Endothelial cell of umbilical vein (primary cell): ENCODE data around the gene NADSYN1. TPM values are rescaled to one million over a fixed set of nuclear protein-coding genes. Genes with fewer than 3 reads are reported as not detected.

Experiments
- BruUV-seq: library from RNA; stranded (reverse); fragments of 400-500 nt; replicated peaks from 2 replicates; lab custom pipeline; 2021; lab: Mats Ljungman, UMichigan
- CTCF ChIA-PET: fragments of 300-600, 350-600 bp; sonication (Branson Sonifier 250); formaldehyde crosslinking; loops from one replicate; lab custom pipeline; 2021; ENCODE audit warnings: antibody characterized with exemption, inconsistent platforms; lab: Charles Lee
- POLR2A ChIA-PET: fragments of 300-600, 350-600 bp; sonication (Branson Sonifier 250); formaldehyde crosslinking; loops from one replicate; lab custom pipeline; 2021; ENCODE audit warnings: antibody characterized with exemption, inconsistent platforms; lab: Charles Lee
- DNase-seq: peaks from one replicate; pipeline ENCODE4 v3.0.0-alpha.2; 2011; ENCODE audit warnings: low read depth, low spot score
- FAIRE-seq: peaks from 2 replicates; lab custom pipeline; 2011; peaks lifted over from hg19 to GRCh38; lab: Jason Lieb, UNC
- H2AFZ ChIP-seq: 2 replicates; pipeline ENCODE4 v1.6.0; 2012; ENCODE audit warnings: low read depth, low read length, control low read depth, inconsistent platforms
- H3K27ac ChIP-seq: 2 replicates; pipeline ENCODE4 v1.5.1; 2011; ENCODE audit warnings: low read depth, mild to moderate bottlenecking, control low read depth, low read length, moderate library complexity; ENCODE audit not compliant: insufficient read depth
- H3K27me3 ChIP-seq, 2 experiments: 2 replicates each; pipeline versions ENCODE4 v1.6.0 to v1.6.1; 2011; ENCODE audit warnings: low read length in 2 of 2, mixed read lengths in 1 of 2; ENCODE audit not compliant: control insufficient read depth in 2 of 2, insufficient read depth in 2 of 2
- H3K36me3 ChIP-seq, 2 experiments: 2 replicates in 1 of 2; 3 replicates in 1 of 2; pipeline ENCODE4 v1.5.1; 2011; ENCODE audit warnings: low read length in 2 of 2, mild to moderate bottlenecking in 1 of 2, moderate library complexity in 1 of 2; ENCODE audit not compliant: control insufficient read depth in 2 of 2, insufficient read depth in 2 of 2; ENCODE audit errors: extremely low read depth in 1 of 2
- H3K4me1 ChIP-seq: 3 replicates; pipeline ENCODE4 v1.5.1; 2011; ENCODE audit warnings: mild to moderate bottlenecking, low read length; ENCODE audit not compliant: control insufficient read depth, insufficient read depth; ENCODE audit errors: extremely low read depth
- H3K4me2 ChIP-seq: 2 replicates; pipeline ENCODE4 v1.6.1; 2011; ENCODE audit warnings: low read length, control low read depth, mixed read lengths; ENCODE audit not compliant: insufficient read depth
- H3K4me3 ChIP-seq, 3 experiments: fragments of 200-600 bp in 1 of 3; sonication (generic), shearing (Covaris generic) in 1 of 3; replicated peaks in 1 of 3; 2 replicates each; pipeline ENCODE4 v1.5.1; 2011 to 2016; ENCODE audit warnings: control low read depth in 3 of 3, low read length in 3 of 3, mild to moderate bottlenecking in 2 of 3, inconsistent platforms in 1 of 3, low read depth in 1 of 3, moderate library complexity in 1 of 3; ENCODE audit not compliant: insufficient read depth in 1 of 3
- H3K79me2 ChIP-seq: 2 replicates; pipeline ENCODE4 v1.6.0; 2012; ENCODE audit warnings: low read length, inconsistent platforms; ENCODE audit not compliant: control insufficient read depth, insufficient read depth
- H3K9ac ChIP-seq: replicated peaks from 2 replicates; pipeline ENCODE3; 2011; ENCODE audit warnings: low read length, control low read depth; ENCODE audit not compliant: insufficient read depth; ENCODE audit errors: extremely low read depth
- H3K9me1 ChIP-seq: replicated peaks from 3 replicates; pipeline ENCODE4 v1.6.0; 2011; ENCODE audit warnings: mild to moderate bottlenecking, low read length; ENCODE audit not compliant: control insufficient read depth, insufficient read depth; ENCODE audit errors: extremely low read depth
- H3K9me3 ChIP-seq: replicated peaks from 2 replicates; pipeline ENCODE4 v1.5.1; 2012; ENCODE audit warnings: low read length, inconsistent platforms; ENCODE audit not compliant: control insufficient read depth, insufficient read depth
- H4K20me1 ChIP-seq: replicated peaks from 2 replicates; pipeline ENCODE3; 2011; ENCODE audit warnings: mild to moderate bottlenecking, low read length; ENCODE audit not compliant: control insufficient read depth, insufficient read depth; ENCODE audit errors: extremely low read depth
- EZH2 ChIP-seq: IDR thresholded peaks from 2 replicates; pipeline ENCODE4 v1.6.1; 2012; ENCODE audit warnings: borderline replicate concordance, low read depth, mild to moderate bottlenecking, moderate library complexity, low read length, inconsistent platforms; ENCODE audit not compliant: severe bottlenecking
- FOS ChIP-seq: IDR thresholded peaks from 2 replicates; pipeline ENCODE4 v1.6.1; 2011; ENCODE audit warnings: mild to moderate bottlenecking, low read length, moderate library complexity, borderline replicate concordance; ENCODE audit not compliant: insufficient read depth
- GATA2 ChIP-seq: IDR thresholded peaks from 2 replicates; pipeline ENCODE4 v1.7.0; 2011; ENCODE audit warnings: low read depth, mild to moderate bottlenecking, moderate library complexity, mixed read lengths, low read length; ENCODE audit not compliant: insufficient read length, insufficient read depth
- JUN ChIP-seq: IDR thresholded peaks from 2 replicates; pipeline ENCODE4 v1.6.1; 2011; ENCODE audit warnings: borderline replicate concordance, low read depth; ENCODE audit not compliant: insufficient read length, insufficient read depth
- MYC ChIP-seq: IDR thresholded peaks from one replicate; pipeline ENCODE4 v1.6.1; 2011; ENCODE audit warnings: mild to moderate bottlenecking, low read depth, low read length
- POLR2A ChIP-seq: IDR thresholded peaks from 2 replicates; pipeline ENCODE4 v1.6.1; 2012; ENCODE audit warnings: low read depth, mild to moderate bottlenecking, control low read depth, low read length
- POLR2AphosphoS5 ChIP-seq: IDR thresholded peaks from 2 replicates; pipeline ENCODE4 v1.6.1; 2012; ENCODE audit warnings: low read depth, mild to moderate bottlenecking, control low read depth, low read length, moderate library complexity; ENCODE audit not compliant: insufficient read depth
- dilution Hi-C: fragments of 300-500 bp; cut with MboI; formaldehyde crosslinking; loops from one replicate; pipeline ENCODE4 v1.15.0; 2019; ENCODE audit warnings: low sequenced_read_pairs; ENCODE audit not compliant: extremely low pct_ligation_motif_present
- intact Hi-C: fragments of 100-400 bp; cut with micrococcal nuclease; formaldehyde crosslinking; loops from one replicate; pipeline ENCODE4 v1.10.0; 2022
- polyA plus RNA-seq, 4 experiments: library from polyadenylated mRNA; depleted of rRNA in 3 of 4; stranded (reverse) in 3 of 4; unstranded in 1 of 4; fragments of >200 nt; gene quantifications; 2 replicates each; pipeline versions ENCODE4 v1.2.1 to v1.2.3, GENCODE V29; 2011 to 2012; ENCODE audit warnings: missing spikeins in 1 of 4
- total RNA-seq: library from RNA; stranded (reverse); gene quantifications from 2 replicates; pipeline ENCODE4 v1.2.3, GENCODE V29; 2021
- TF ChIP-seq, protein P1 (sequence below): IDR thresholded peaks from 2 replicates; pipeline ENCODE4 v1.6.1; 2011; ENCODE audit not compliant: insufficient read depth, insufficient read length
- TF ChIP-seq, protein P2 (sequence below), 2 donors: IDR thresholded peaks; 1 replicate in 1 of 2; 2 replicates in 1 of 2; pipeline ENCODE4 v1.5.1; 2011; ENCODE audit warnings: low read length in 2 of 2, mild to moderate bottlenecking in 2 of 2, moderate library complexity in 2 of 2, control low read depth in 1 of 2, inconsistent platforms in 1 of 2, low read depth in 1 of 2; ENCODE audit not compliant: insufficient read depth in 1 of 2; ENCODE audit errors: extremely low read depth in 1 of 2

Gene NADSYN1
- total and polyA plus RNA-seq, 2 donors (not counting 3 experiments of a cell fraction or from before 2014, with no cell fraction given), result 77.5 to 99.2 TPM

DNA sequence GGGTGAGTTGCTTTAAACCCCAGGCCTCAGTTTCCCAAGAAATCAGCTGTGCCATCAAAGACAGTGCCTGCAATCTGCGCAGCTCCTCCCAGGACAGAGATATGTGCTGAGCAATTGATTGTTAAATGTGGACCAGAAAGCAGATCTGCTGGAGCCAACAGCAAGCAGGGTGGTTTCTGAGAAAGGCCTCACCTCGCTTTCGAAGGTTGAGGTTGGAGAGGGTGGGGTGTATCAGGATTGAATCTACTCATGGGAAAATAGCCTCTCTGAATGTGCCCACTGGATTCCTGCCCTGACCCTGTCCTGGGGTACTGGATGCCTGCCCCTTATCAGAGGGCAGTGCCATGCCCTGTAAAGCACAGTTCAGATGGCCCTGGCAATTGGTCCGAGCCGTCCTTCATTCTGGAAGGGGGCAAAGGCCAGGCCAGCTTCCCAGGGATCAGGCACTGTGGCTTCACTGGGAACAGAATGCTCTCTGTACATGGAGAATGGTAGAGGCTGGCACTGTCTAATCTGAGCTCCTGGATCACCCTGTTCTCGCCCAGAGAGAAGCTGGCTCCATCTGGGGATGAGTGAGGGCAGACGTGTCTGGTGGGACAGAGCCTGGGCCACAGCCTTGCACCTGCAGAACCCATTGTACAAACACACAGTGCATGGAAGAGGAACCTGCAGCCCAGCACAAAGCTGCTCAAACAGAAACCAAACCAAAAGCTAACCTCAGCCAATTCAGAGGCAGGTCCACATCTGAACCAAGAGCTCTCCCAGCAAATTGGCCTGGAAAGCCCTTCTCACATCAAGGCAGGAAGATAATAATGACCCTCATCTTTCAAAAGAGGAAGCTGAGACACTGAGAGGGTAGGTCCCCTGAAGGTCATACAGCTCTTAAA, 20.0 kb upstream of the NADSYN1 start:
- dilution Hi-C loops (no loop called here), intact Hi-C loops (no loop called here)
- Histone ChIP-seq H3K9ac (no peak overlapping the region), H4K20me1 (no peaks in the 10 kb centered on the region), H3K27ac (no peak overlapping the region), H3K36me3 (peaks cover 0 to 16% of the 10 kb centered on the region in 2 experiments), H3K4me2 (no peak overlapping the region), H3K4me3 (no peak overlapping the region), H3K4me1 (no peaks in the 10 kb centered on the region), H3K79me2 (no peaks in the 10 kb centered on the region), H3K9me1 (no peaks in the 10 kb centered on the region), H3K9me3 (no peaks in the 10 kb centered on the region), H2AFZ (no peak overlapping the region), H3K27me3 (no peaks in the 10 kb centered on the region)
- FAIRE-seq (no peak), DNase-seq (no peak)
- TF ChIP-seq MYC (no peak), FOS (no peak), JUN (no peak), POLR2AphosphoS5 (no peak), GATA2 (no peak), EZH2 (no peak), POLR2A (no peak)
- TF ChIP-seq, protein P1, sequence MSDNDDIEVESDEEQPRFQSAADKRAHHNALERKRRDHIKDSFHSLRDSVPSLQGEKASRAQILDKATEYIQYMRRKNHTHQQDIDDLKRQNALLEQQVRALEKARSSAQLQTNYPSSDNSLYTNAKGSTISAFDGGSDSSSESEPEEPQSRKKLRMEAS, result no peak
- TF ChIP-seq, protein P2, sequence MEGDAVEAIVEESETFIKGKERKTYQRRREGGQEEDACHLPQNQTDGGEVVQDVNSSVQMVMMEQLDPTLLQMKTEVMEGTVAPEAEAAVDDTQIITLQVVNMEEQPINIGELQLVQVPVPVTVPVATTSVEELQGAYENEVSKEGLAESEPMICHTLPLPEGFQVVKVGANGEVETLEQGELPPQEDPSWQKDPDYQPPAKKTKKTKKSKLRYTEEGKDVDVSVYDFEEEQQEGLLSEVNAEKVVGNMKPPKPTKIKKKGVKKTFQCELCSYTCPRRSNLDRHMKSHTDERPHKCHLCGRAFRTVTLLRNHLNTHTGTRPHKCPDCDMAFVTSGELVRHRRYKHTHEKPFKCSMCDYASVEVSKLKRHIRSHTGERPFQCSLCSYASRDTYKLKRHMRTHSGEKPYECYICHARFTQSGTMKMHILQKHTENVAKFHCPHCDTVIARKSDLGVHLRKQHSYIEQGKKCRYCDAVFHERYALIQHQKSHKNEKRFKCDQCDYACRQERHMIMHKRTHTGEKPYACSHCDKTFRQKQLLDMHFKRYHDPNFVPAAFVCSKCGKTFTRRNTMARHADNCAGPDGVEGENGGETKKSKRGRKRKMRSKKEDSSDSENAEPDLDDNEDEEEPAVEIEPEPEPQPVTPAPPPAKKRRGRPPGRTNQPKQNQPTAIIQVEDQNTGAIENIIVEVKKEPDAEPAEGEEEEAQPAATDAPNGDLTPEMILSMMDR (IDR thresholded peaks at IDR 0.05; ENCODE audit: extremely low read depth in 1 of 2, insufficient read depth in 1 of 2, low read depth in 1 of 2, low read length in 2 of 2), result no peak
- CTCF ChIA-PET, result interaction anchor here (0.7 to 1.2 kb wide), 3 partner anchors 17 to 147 kb away, joined by 4 to 9 read pairs (median 4); no protein-coding TSS in a partner anchor
- POLR2A ChIA-PET, result interaction anchor here (0.9 kb wide), 1 partner anchor 20 kb away, joined by 4 read pairs; the partner anchor contains the start of gene NADSYN1
- no TSS peak for BruUV-seq
